GM10266 (cell line): ENCODE measurements around the gene UBALD1.
A peak's percentile ranks its signal among the peaks of the same experiment; 100 is the strongest.

Experiments
- DNase-seq: peaks from one replicate; pipeline ENCODE4 v3.0.0; 2012; ENCODE audit errors: extremely low spot score
- TF ChIP-seq, protein P1 (sequence below): IDR thresholded peaks from 2 replicates; pipeline ENCODE4 v1.5.1; 2012; ENCODE audit warnings: mild to moderate bottlenecking, low read depth; ENCODE audit not compliant: control insufficient read depth, insufficient read depth; ENCODE audit errors: missing control alignments

The UBALD1 gene

DNA sequence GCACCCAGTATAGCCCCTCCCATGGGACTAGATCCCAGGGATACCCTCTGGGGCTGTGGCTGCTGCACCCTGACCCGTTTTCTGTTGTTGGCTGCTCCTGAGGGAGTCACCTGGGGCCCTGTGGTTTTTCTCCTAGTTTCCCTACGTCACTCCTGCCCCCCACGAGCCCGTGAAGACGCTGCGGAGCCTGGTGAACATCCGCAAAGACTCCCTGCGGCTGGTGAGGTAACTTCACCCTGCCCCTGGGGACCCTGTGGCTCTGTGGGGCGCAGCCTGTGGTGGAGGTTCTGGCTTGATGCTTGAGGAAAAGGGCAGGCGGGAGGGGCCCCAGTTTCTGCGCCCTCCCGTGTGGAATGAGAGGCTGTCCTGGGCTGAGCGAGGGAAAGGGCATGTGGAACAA lies 37.1 kb upstream of the UBALD1 start:
- TF ChIP-seq, protein P1, sequence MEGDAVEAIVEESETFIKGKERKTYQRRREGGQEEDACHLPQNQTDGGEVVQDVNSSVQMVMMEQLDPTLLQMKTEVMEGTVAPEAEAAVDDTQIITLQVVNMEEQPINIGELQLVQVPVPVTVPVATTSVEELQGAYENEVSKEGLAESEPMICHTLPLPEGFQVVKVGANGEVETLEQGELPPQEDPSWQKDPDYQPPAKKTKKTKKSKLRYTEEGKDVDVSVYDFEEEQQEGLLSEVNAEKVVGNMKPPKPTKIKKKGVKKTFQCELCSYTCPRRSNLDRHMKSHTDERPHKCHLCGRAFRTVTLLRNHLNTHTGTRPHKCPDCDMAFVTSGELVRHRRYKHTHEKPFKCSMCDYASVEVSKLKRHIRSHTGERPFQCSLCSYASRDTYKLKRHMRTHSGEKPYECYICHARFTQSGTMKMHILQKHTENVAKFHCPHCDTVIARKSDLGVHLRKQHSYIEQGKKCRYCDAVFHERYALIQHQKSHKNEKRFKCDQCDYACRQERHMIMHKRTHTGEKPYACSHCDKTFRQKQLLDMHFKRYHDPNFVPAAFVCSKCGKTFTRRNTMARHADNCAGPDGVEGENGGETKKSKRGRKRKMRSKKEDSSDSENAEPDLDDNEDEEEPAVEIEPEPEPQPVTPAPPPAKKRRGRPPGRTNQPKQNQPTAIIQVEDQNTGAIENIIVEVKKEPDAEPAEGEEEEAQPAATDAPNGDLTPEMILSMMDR, result no peak
- DNase-seq, result no peak

- peak; percentile 80 for DNase-seq
- TF ChIP-seq, protein P1, result peak; percentile 91
These were observed 35.9 kb upstream of the UBALD1 start for GRCh38 chr16:4650443-4651074.

DNA sequence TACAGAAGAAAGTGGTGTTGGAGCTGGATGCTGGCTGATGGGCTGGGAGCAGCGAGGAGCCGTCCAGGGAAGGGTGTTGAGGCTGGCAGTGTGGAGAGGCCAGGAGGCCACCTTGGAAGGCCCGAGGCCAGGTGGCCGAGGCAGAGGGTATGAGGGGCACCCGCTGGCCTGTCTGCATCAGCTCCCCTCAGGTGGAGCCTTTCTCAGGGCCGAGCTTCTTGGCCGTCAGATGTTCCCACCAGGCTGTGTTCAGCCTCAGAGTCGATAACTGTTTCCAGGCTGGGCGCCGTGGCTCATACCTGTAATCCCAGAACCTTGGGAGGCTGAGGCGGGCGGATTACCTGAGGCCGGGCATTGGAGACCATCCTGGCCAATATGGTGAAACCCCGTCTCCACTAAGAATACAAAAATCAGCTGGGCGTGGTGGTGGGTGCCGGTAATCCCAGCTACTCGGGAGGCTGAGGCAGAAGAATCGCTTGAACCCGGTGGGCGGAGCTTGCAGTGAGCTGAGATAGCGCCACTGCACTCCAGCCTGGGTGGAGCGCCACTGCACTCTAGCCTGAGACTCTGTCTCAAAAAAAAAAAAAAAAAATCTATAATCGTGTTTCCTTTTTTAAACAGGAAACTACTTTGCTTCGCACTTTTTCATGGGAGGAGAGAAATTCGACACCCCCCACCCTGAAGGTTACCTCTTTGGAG lies 35.2 kb upstream of the UBALD1 start:
- TF ChIP-seq, protein P1, result no peak
- no peak for DNase-seq

- DNase-seq, result no peak
- TF ChIP-seq, protein P1, result no peak
These were observed 34.2 kb upstream of the UBALD1 start for GRCh38 chr16:4648917-4649316.

DNA sequence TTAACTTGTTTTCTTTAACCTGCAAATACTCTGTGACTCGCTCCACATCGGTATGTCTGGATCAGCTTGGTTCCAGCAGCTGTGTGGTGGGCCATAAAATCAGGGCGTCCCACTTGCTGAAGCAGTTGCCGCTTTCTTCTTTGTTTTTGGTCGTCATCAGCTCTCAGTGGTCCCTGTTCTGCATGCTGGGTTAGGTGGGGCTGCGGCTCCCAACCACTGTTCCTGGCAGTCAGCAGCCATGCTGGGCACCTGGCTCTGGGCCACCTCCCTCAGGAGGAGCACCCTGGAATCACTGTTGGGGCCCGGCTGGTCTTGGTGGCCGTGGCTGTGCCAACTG lies 32.9 kb upstream of the UBALD1 start:
- TF ChIP-seq, protein P1, result no peak
- DNase-seq, result no peak

DNA sequence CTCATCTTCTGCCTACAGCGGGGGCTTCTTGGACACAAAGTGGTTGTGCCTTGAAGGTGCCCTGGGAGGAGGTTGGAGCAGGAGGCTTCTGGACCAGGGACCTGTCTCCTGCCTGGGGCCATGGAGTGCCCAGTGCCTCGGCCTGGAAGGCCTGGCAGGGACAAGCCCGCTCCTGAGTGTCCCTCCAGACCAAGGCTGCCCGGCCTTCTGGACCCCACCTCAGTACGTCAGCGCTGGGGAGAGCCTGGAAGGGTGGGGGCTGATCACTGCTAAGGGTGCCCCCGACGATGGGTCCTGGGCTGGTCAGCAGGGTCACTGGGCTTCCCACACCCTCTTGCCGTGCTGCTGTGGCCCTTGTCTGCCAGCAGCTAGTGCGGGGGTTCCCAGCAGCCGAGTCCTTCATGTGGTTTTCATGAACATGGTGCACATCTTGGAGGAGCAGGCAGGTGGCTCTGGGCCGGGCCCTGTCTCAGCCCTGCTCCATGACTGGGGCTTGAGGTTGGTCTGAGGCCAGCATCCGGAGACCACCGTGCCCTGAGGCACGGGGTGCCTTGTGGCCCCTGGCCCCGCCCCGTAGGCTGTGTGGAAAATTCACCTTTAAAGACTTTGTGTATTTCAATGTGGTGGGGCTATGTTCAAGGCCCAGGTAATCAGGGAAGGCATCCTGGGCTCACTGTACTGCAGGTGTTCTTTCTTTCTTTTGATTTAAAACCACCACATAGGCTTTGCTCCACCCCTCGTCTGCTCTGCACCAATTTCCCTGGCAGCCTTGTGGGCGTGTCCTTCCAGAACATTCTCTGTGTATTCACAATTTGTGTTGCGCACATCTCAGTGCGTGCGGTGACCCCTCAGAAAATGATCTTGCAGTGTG lies 32.3 kb upstream of the UBALD1 start:
- TF ChIP-seq, protein P1, result no peak
- DNase-seq, result no peak

- no peak for DNase-seq
- TF ChIP-seq, protein P1, result no peak
These were observed 27.2 kb upstream of the UBALD1 start for GRCh38 chr16:4641895-4642294.
